Measurements from ENCODE around the gene PTPRM.

The PTPRM gene

DNA sequence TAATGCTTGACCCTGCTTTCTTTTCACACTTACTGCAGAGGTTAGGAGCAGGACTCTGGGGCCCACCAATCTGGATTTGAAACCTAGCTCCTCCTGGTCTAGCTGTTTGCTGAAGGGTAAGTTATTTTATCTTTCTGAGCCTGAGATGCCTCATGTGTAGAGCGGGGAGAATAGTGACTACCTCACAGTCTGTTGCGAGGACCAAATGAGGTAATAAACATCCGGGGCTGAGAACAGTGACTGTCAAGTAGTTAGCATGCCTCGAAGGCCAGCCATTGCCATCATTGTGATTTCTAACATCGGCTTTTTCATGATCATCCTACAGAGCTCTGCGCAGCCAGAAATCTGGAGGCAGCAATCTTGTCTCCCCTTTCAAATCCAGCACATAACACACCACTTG lies 32.9 kb downstream of the PTPRM start:
- no peak for DNase-seq (ENCODE audit: low read depth)

DNA sequence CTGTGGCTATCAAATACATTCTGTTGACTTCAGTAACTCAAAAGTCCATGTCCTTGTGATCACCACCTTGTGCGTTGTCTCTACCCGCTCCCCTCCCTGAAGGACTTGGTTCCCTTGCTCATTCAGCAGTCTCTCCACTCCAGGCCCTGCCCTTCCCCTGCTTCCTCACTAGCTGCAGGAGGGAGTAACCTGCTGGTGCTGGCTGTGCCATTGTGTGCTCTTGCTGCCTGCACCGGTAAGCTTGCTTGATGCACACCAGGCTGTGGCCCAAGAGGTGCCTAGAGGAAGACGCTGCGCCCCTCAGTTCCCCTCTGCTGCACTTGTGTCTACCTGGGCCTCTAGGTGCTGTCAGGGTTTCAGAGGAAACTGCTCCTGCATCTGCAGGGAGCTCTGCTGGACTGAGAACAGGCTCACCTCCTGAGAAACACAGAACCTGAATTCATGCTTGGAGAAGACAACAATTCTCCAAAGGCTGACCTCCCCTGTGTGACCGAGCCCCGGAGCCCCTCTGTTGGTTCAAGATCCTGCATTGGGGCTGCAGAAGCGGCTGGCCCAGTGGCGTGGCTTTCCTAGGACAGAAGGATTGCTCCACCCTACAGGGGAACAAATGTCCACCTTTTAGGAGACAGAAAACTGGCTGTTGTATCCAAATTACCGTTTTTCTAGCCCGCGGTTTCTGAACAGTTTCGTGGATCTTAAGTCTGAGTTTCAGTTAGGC lies 33.6 kb downstream of the PTPRM start:
- no peak for DNase-seq (ENCODE audit: low read depth)

DNA sequence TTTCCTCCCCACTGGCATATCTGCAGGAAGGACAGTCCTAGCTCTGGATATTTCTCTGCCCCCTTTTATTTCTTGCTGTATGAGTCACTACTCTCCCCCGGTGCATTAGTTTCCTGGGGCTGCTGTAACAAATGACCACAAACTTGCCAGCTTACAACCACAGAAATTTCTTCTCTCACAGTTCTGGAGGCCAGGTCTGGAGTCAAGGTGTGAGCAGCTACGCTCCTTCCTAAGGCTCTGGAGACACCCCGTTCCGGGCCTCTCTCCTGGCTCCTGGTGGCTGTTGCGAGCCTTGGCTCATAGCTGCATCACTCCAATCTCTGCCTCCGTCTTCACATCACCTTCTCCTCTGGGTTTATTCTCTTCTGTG lies 34.1 kb downstream of the PTPRM start:
- DNase-seq (ENCODE audit: low read depth), result peak; percentile 89

DNA sequence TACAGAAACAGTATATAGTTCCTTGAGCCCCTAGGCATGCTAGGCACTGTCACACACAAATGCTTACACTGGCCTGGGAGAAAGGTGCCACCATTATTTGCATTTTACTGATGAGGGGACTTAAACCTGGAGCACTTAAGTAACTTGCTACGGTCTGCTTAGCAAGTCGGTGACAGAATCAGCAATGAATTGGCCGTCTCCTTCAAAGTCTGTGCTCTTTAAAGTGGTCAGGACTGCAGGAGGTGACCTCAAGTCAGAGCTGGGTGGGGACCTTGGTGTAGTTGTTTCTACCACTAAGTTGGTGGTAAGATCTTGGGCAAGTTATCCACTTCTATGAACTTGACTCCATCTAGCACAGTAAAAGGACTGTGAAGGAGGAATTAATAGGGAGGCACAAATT lies 34.8 kb downstream of the PTPRM start:
- no peak for DNase-seq (ENCODE audit: low read depth)

DNA sequence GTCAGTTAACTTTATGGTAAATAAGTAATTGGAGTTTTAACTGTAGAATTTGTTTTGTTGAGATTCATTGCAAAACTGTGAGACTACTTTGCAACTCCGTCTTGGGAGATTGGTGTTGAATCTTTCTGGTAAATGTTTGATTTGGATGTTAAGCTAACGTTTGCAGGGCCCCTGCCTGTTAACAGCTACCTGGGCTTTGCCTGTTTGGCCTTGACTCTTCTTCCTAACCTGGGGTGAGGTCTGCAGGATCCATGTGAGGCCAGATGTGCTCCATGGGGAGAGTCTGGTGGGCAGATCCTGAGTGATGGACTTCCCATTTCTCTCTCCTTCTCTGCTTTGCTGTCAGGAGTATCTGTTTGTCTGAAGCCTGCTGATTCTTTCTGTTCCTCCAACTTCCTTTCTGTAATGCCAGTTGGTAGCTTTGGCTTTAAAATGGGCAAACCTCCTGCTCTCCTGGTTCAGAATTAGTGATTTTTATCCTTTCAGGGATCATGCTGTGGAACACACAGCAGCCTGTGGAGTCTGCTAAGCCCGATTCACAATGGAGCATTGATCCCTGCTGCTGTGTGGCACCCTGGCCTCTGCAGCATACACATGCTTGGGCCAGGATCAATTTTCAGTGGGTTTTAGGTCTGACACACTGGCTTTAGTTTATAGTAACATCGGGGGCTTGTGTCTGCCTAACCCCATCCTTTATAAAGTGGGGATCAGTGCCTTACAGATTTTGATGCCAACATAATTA lies 36.3 kb downstream of the PTPRM start:
- DNase-seq (ENCODE audit: low read depth), result no peak

DNA sequence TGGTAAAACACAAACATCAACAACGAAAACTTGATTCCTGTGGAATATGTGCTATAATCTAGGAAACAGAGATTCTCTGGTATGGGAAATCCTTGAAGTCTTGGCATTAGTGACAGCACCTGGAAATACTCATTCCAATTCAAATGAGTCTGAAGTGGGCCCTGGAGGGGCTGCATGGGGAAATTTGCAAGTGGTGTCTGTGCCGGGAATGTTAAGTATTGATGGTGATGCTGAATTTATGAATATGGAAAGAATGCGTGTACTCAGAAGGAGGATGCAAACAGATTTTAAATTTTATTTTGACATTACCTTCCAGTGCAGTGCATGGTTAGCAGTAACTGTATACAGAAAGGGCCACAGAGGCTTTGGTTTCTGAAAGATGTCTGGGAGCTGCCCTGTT lies 37.2 kb downstream of the PTPRM start:
- no peak for DNase-seq (ENCODE audit: low read depth)

DNA sequence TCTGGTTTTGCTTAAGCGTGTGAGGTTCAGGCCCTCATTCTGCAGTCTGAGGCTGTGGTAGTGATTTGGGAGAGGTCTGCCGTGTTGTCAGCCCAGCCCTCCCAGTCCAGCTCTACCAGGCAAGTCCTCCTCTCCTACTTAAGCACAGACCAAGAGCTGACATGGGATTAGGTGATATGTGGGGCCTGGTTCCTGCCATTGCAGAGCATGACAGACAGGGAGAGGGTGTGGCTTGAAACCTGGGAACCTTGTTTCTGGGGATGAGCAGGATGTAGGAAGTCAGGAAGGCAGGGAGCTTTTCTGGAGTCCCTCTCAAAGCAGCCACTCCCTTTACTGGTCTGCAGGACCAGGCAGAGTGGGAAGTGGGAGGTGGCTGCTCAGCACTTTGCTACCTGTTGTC lies 38.6 kb downstream of the PTPRM start:
- DNase-seq (ENCODE audit: low read depth), result no peak

DNA sequence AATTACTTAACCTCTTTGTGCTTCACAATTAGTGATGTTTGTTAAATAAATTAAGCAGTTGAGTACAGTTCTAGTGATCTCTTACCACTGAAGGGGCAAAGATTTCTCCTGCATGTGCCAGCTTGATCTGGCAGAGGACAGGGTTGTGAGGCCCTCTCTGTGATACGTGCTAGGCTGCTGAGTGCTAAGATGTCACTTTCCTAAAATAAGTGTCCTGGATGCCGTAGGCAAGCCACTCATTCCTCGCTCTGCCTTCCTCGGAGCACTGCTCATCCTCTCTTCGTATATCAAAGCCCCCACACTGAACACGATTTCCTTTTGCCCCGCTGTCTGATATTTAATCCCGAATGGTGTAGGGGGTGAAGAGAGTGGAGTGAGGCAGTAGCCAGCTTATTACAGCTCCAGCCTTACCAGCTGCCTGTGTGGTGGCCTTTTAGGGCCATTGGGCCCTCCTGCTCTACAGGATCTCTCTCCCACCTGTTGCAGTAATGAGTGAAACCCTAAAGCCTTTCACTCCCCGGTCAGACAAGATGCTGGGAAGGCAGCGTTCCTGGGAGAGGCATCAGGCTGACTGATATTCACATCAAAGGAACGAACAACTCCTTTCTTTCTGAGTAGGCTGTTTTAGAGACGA lies 40.5 kb downstream of the PTPRM start:
- DNase-seq (ENCODE audit: low read depth), result no peak

DNA sequence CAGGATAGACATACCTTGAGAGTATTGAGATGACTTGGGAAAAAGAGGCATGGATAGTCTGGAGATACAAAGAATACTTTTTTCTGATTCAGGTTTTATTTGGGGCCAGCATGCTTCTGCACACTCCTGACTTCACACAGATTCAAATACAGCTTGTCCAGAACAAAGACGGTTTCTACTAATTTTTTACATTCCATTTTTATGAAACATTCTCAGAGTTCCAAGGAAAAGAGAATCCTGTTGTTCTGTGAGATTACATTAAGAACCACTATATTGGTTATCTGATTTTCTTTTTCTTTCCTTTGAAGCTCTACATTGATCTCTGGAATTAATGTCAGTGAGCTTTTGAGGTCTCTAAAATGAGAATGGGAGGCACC lies 41.0 kb downstream of the PTPRM start:
- peak; percentile 24 for DNase-seq (ENCODE audit: low read depth)

DNA sequence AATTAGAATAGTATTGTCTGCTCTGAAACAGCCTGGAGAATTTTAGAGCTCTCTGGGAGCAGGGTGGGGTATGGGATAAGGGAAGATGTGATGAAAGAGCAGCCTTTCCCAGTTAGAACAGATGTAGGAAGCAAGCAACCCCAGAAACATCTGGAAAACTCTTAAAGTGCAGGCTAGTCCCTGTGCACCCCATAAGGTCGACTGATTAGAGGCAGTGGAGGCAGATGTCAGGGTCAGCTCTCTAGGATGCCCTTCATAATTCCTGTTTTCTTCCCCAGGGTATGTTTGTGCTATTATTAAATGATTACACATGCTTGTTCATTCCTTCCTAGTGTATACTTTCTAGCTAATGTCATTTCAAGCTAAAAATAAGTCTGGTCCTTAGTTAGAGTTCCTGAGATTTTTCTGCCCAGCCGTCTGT lies 41.7 kb downstream of the PTPRM start:
- DNase-seq (ENCODE audit: low read depth), result peak; percentile 32

DNA sequence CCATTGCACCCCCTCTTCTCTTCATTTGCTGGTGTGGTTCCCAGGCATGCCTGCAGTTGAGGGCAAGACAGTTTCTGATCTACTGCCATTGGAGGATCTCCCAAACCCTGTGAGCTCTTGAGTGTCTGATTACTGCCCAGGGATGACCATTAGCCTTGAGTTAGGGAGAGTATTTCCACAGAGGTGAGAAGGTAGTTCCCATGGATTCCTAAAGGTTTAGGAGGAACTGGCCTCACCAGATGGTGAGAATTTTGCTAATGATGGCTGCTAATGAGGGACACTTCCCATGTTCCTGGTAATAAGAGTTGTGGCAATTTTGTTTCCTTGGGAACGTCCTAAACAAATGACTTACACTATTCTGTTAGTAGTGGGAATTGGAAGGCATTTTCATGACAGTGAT lies 42.5 kb downstream of the PTPRM start:
- no peak for DNase-seq (ENCODE audit: low read depth)

DNA sequence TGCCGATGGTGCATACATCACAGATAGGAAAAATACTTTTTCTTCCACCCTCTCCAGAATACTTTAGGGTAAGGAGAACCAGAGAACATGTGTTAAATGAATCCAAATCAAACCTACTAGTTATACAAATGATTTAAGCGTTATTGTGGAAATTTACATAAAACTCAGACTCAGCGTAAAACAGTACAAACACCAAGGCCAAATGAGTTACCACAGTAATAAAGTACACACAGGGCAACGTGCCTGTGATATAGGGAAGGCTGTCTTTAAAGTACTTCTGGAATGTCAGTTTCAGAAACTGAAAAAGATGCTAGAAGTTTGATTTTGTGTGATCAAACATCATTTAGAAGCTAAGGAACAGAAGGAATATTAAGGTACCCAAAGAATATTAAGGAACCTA lies 46.9 kb downstream of the PTPRM start:
- DNase-seq (ENCODE audit: low read depth), result no peak

DNA sequence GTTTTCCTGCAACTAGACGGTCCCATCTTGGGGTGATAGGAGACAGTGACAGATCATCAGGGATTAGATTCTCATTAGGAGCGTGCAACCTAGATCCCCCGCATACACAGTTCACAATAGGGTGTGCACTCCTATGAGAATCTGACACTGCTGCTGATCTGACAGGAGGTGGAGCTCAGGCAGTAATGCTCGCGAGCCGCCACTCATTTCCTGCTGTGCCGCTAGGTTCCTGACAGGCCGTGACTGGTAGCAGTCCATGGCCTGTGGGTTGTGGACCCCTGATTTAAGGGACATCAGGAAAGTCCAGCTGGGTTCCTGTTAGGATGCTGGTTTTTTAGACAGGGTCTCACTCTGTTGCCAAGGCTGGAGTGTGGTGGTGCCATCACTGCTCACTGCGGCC lies 48.7 kb downstream of the PTPRM start:
- no peak for DNase-seq (ENCODE audit: low read depth)

DNA sequence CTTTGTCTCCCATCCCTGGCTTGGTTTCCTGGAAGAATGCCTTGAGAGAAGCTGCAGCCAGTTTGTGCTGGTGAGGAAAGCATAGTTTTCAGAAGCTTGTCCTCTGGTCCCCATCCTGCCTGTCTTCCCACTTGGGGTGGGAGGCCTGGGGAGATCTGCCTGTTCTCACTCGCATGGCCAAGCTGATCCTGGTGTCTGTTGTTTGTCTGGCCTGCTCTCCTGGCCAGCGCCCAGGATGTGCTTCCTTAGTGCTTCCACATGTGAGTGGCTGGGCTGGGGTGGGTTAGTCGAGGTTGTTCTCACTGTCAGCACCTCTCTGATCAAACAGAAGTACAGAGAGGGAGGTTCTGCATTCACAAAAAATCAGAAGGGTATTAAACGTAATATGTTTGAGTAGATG lies 49.5 kb downstream of the PTPRM start:
- peak; percentile 36 for DNase-seq (ENCODE audit: low read depth)

DNA sequence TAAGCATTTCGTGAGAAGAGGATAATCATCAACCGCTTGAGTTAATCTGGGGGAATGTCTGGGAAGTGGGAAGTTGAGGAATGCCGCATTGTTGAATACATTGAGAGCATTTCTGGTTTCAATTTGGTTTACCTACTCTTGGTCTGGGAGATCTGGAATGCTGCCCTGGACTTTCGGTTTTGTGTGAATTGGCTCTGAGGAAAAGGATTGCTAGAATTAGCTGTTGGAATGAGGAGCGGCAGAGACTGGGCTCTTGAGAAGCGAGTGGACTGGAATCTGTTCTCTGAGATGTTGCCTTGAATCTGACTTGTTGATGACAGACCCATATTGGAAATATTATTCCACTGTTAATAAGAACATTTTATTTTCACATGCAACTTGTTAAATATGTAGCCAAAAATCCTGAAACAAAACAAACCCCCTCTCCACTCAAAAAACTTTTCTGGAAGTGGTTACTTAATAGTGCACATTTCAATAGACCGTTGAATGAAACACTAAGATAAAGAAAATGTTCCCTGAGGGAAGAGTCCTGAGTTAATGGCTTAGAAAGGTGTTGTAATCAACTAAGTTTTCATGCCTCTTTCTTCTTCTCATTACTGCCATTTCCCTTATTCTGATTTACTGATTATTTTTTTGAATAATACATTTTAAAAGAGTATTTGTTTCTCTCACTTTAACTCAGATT lies 50.8 kb downstream of the PTPRM start:
- DNase-seq (ENCODE audit: low read depth), result peak; percentile 86

DNA sequence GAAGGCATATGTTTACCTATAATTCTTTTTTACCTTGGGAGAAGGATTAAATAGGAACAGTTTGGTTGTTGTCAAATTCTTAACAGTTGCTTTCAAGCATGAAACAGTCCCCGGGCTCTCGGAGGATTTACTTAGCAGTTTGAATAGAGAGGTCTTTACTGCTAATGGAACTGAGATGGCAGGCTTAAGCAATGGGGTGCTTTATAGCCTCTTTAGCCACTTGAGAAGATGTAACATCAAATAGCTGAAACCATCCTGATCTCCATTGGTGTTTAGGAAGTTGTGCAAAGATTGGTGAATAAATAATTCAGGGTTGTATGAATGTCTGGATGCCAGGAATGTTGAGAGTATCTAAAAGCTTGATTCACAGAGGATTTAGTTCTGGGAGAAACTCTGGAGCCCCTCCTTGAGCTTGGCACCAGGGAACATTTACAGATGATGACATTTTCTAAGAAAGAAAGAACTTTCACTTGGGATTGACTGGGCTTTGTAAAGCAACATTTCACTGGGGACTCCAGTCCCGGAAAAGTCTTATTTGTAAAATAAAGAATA lies 51.9 kb downstream of the PTPRM start:
- no peak for DNase-seq (ENCODE audit: low read depth)

DNA sequence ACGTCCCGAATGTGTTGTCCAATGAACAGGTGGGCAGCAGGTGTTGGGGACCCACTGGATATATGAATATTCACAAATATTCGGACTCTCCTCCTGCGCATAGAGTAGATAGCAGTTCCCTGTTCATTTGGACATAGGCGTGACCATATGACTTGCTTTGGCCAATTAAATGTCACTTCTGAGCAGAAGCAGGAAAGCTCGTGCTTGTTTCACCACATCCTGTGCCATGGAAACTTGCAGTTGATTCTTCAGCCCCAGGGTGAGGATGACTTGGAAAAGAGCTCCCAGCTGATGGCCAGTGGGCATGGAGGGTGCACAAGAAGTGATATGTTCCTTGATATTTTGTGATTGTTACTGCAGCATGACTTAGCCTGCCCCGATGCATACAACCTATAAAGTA lies 52.6 kb downstream of the PTPRM start:
- DNase-seq (ENCODE audit: low read depth), result peak; percentile 40

DNA sequence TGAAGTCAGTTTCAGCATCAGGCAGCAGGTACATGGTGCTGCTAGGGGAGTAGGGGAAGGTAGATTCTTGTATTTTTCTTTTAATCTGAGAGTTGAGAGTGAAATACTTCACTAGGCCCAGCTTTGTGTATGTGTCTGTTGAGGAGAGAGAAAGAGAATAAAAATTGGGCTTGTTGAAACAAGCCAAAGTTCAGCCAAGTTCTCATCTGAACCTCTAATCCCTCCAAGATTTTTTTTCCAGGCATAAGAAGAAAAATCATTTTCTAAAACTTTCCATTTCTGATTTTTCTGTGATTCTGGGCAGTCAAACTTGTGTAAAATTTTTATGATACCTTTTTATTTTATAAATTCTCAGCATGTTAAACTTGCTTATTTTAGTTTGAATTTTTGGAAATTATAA lies 55.6 kb downstream of the PTPRM start:
- DNase-seq (ENCODE audit: low read depth), result no peak

DNA sequence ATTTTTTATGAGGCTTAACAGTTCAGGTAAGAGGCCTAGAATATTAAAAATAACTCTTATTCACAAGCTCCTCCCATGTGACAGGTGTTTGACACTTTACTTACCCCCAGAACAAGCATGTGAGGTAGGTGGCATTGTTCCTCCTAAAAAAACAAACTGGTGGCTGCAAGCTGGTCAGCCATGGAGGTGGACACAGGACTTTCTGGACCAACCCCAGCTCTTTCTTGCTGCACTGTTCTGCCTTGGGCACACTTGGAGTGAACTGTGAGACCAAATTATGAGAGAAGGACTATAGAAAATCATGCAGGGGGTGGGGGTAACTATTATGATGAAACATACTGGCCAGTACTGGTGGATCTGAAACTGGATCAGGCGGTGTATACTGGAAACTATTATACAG lies 56.6 kb downstream of the PTPRM start:
- no peak for DNase-seq (ENCODE audit: low read depth)

DNA sequence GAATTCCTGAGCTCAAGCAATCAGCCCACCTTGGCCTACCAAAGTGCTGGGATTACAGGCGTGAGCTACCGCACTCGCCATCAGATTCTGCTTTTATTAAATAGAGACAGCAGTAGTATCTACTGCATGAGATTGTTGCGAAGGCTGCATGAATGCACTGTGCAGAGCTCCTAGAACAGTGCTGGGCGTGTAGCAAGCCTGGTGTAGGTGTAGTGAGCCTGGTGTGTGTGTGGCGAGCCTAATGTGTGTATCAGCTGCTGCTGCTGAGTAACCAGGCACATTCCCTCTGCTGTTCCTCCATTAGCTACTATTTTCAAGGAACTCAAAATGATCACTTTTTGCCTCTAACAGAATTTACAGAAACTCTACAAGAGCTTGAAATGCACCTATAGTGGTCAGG lies 57.6 kb downstream of the PTPRM start:
- no peak for DNase-seq (ENCODE audit: low read depth)

DNA sequence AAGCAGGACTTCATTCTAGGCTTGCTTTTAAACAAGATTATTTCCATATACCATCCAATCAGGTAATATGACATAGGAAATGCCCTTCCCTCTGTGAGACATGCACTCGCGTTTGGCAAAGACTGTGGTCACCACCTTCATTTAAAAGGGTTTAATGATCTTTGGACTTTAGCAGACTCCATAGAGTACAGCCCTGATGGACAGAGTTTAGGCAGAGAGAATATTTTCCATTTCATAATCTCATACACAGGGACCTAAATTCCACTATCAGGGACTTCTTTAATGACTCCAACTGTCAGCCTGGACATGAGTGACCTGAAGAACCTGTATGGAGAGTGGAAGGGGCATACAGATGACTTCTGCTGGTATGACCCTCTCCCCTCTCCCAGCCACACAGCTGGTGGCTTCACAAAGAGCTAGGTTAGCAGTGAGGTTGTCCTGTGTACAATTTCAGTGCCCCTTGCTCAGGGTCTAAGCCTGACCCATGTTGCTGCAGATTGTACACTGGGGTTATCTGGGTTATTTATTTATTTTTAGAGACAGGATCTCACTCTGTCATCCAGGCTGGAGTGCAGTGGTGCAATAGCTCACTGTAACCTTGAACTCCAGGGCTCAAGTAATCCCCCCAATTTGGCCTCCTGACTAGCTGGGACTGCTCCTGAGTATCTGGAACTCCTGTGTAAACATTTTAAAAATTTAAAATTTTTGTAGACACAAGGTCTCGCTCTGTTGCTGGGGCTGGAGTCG lies 59.2 kb downstream of the PTPRM start:
- DNase-seq (ENCODE audit: low read depth), result no peak

DNA sequence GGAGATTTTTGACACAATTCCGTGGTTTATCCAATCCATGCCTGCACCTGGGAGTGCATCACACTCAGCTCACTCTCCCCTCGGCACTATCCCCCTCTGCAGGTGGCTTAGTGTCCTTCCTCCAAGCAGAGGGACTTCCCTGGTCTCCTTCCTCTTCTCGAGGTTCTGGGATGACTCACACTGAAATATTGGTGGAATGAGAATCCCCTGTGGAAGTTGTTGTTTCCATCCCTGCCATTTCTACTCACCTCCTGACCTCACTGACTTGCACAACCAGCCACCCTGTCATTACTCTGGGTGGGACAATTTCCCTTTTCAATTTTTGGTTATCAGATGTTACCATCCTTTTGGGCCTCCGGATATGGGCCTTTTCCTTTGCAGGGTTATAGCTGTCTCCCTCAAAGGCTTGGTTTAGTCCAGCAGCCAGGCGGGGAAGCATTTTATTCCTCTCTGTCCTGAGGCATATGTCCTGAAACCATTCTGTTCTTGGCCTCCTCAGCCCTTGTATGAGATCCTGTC lies 59.9 kb downstream of the PTPRM start:
- peak; percentile 88 for DNase-seq (ENCODE audit: low read depth)

All from ELR (cell line).